ENCODE measurements around the gene SORL1-AS1.
"Not testable (repeated sequence)": the region's sequence is repeated elsewhere in the genome, so short reads cannot be mapped to it uniquely, and the experiment has no call there.

SORL1-AS1 gene

DNA sequence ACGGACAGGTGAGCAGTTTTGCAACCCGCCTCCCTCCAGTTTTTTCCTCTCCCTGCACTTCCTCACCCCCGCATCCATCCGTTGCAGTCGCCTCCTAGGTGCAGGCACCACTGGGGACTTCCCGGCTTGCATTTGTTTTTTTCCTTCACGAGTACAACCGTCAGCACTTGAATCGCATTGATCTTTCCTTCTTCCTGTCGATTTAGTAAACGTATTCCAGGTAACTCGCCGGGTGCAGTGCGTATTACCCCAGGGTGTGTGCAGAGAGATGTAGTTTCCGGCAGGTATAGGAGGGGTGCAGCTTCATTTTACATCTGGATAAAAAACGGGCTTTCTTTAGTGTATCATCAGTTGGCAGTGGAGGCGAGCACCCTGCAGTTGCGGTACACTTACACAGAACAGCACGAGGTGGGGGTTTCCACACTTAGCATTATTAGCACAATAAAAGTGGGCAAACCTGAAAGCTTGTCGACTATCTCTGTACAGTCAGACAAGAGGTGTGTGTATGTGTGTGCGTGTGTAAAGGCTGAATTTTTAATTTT lies at the start of gene SORL1-AS1:
SORL1-AS1 (minus strand) TSS at position 359 of the 542 bp plus-strand sequence.
- no peak for DNase-seq (ENCODE audit: low spot score)

- no peak for DNase-seq (ENCODE audit: low spot score)
Observed at GRCh38 chr11:121500717-121501116, 48.0 kb upstream of the SORL1-AS1 start.

GRCh38 chr11:121500275-121500674 lies 47.5 kb upstream of the SORL1-AS1 start:
- DNase-seq (ENCODE audit: low spot score) = no peak

- DNase-seq (ENCODE audit: low spot score) = no peak
Observed at GRCh38 chr11:121499405-121499804, 46.6 kb upstream of the SORL1-AS1 start.

DNA sequence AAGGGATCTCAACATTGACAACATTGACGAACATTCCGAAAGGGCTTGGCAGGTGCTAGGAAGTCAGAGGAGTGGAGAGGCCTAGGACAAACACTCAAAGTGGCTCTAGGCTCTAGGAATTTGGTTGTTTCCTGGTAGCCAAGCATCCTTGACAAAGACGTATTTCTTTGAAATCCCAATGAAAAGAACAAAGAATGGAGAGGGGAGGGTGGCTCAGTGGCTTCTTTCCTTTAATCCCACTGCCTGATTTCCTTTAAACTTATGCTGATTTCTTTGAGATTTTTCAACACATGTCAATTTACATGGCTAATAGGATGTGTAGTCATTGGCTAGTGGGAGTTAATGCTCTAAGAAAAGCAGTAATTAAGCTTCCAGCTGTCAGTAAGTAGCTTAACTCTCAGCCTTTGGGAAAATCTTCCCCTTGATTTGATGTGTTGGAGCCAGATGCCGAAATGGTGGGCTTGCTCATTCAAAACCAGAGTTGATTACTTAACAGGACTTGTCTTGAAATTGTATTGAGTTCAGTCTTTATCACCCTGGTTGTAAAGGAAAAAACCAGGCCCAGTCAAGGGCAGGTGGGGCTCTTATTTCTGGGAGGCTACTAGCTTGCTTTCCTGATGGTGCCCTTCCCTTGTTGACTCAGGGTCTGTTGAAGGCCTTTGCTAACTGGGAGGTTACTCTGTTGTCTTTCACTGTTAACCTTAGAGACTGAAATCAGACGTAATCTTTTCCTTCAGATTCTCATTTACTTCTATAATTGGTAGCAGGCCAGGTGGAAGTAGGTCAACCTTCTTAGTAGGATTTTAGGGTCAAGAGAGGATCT lies 44.6 kb upstream of the SORL1-AS1 start:
- no peak for DNase-seq (ENCODE audit: low spot score)

DNA sequence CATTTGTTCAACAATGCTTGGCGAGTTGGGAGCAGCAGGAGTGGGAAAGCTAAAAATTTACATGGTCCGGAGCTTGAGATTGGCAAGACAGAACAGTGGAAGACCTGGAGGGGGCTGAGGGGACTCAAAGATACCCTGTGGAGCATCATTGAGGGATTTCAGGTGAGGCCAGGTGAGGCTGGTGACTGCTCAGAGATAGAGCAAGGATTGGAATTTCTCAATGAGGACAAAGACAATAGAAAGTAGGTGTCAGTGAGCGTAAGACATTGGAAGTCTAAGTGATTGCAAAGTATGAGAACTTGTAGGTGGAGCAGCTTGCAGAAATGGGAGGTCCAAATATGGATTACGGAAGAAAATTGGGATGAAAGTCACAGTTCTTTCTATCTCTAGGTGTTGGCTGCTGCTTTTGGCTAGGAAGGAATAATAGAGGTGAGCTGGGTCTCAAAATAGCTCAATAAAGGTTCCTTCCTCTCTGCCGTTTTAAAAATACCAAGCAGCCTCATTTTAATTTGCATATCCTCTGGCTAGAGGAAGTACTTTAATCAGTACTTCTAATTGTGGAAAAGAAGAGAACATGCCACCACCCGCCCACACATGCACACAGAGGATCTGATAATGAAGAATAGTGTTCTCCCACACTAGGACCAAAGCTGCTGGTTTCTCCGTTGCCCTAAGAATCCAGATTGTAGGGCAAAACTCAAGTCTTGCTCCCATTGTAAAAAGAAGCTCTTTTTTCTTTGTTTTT lies 41.8 kb upstream of the SORL1-AS1 start:
- no peak for DNase-seq (ENCODE audit: low spot score)

GRCh38 chr11:121489823-121490222 lies 37.1 kb upstream of the SORL1-AS1 start:
- no peak for DNase-seq (ENCODE audit: low spot score)

GRCh38 chr11:121488641-121489040 lies 35.9 kb upstream of the SORL1-AS1 start:
- no peak for DNase-seq (ENCODE audit: low spot score)

GRCh38 chr11:121488170-121488569 lies 35.4 kb upstream of the SORL1-AS1 start:
- DNase-seq (ENCODE audit: low spot score) = no peak

DNA sequence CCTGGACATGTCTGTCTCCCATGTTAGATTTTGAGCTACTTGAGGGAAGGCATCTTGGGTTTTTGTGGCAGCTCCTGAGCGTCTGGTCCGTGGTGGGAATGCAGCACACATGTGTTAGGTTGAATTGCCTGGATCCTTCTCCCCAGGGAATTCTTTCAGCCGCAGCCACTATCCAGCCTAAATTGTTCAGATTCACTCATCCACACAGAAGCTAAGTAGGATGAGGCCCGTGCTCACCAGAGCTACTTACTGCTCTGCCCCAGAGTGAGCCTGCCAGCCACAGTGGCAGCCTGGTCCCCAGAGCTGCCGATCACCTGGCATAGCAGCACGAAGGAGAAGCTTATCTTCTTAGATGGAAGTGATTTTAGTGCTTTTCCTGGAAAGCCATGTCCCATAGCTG lies 34.4 kb upstream of the SORL1-AS1 start:
- no peak for DNase-seq (ENCODE audit: low spot score)

GRCh38 chr11:121486054-121486453 lies 33.3 kb upstream of the SORL1-AS1 start:
- DNase-seq (ENCODE audit: low spot score) = no peak

- DNase-seq (ENCODE audit: low spot score) = no peak
Observed at GRCh38 chr11:121485216-121485615, 32.4 kb upstream of the SORL1-AS1 start.

GRCh38 chr11:121483805-121484480 lies 31.2 kb upstream of the SORL1-AS1 start:
- no peak for DNase-seq (ENCODE audit: low spot score)

GRCh38 chr11:121482231-121483129 lies 29.7 kb upstream of the SORL1-AS1 start:
- DNase-seq (ENCODE audit: low spot score) = no peak

- not testable (repeated sequence) for DNase-seq (ENCODE audit: low spot score)
Observed at GRCh38 chr11:121481484-121482230, 28.9 kb upstream of the SORL1-AS1 start.

DNA sequence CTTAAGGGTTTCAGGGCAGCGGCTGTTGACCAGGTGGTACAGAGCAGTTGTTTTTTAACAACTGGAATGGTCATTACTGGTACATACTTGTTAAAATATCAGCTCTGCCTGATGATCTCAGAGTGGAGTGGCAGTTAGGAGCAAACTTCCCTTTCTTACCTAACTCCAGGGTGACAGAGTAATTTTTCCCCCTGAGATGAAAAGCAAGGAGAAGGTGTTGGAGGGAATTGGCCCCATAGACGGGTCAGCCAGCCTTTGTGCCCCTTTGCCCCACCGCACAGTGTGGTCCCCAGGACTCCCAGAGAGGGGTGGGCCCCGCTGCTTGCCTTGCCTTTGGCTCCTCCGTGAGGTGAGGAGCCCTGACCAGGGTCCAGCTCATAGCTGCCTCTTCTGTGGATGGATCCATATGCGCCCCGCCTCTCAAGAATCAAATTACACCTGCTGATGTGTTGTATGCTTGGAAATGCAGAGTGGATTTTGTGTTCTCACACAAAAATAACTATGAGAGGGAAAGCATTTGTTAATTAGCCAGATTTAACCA lies 27.0 kb upstream of the SORL1-AS1 start:
- peak; percentile 50 for DNase-seq (ENCODE audit: low spot score)

GRCh38 chr11:121478895-121479697 lies 26.3 kb upstream of the SORL1-AS1 start:
- DNase-seq (ENCODE audit: low spot score) = peak; percentile 88

- DNase-seq (ENCODE audit: low spot score) = no peak
Observed at GRCh38 chr11:121478226-121478894, 25.6 kb upstream of the SORL1-AS1 start.
